SK-N-SH treated with all-trans-retinoic acid at 6 μM for 48 hours (cell line): Measurements from ENCODE around the gene ZBTB32.
A peak's percentile ranks its signal among the peaks of the same experiment; 100 is the strongest.

ENCODE experiments used
- ATAC-seq: fragments of 200-7000 bp; cut with Tn5 transposase; 3 replicates; pipeline ENCODE4 v1.9.1; 2020; ENCODE audit warnings: mild to moderate bottlenecking, moderate library complexity
- ARNTL ChIP-seq: fragments of 450-650 bp; formaldehyde crosslinking; IDR thresholded peaks from 2 replicates; pipeline ENCODE4 v1.5.0; 2020; ENCODE audit warnings: low read depth, mild to moderate bottlenecking, moderate library complexity, borderline replicate concordance
- CSDC2 ChIP-seq: fragments of 250-450 bp; sonication (Bioruptor Pico); IDR thresholded peaks from 2 replicates; pipeline ENCODE4 v1.5.0; 2020; ENCODE audit warnings: mild to moderate bottlenecking, moderate library complexity
- ESRRG ChIP-seq: fragments of 250-450 bp; sonication (Bioruptor Pico); IDR thresholded peaks from 2 replicates; pipeline ENCODE4 v1.6.1; 2021; ENCODE audit warnings: mild to moderate bottlenecking
- GLIS3 ChIP-seq: fragments of 250-450 bp; sonication (Bioruptor Pico); IDR thresholded peaks from 2 replicates; pipeline ENCODE4 v1.5.0; 2020; ENCODE audit warnings: mild to moderate bottlenecking, moderate library complexity
- ISL1 ChIP-seq: fragments of 250-450 bp; sonication (Bioruptor Pico); IDR thresholded peaks from 2 replicates; pipeline ENCODE4 v2.1.2; 2022; ENCODE audit warnings: mild to moderate bottlenecking, moderate library complexity
- OSR1 ChIP-seq: fragments of 250-450 bp; sonication (Bioruptor Pico); IDR thresholded peaks from 2 replicates; pipeline ENCODE4 v1.8.0; 2022; ENCODE audit warnings: moderate library complexity, mild to moderate bottlenecking, inconsistent platforms
- PPARA ChIP-seq: fragments of 250-450 bp; sonication (Bioruptor Pico); IDR thresholded peaks from 2 replicates; pipeline ENCODE4 v1.5.0; 2020; ENCODE audit warnings: mild to moderate bottlenecking, borderline replicate concordance
- RARB ChIP-seq: fragments of 250-450 bp; sonication (Bioruptor Pico); IDR thresholded peaks from 2 replicates; pipeline ENCODE4 v1.8.0; 2021; ENCODE audit warnings: mild to moderate bottlenecking, moderate library complexity
- SNAI2 ChIP-seq: fragments of 250-450 bp; sonication (Bioruptor Pico); IDR thresholded peaks from 2 replicates; pipeline ENCODE4 v1.5.0; 2020; ENCODE audit warnings: mild to moderate bottlenecking, moderate library complexity
- TCF4 ChIP-seq: fragments of 250-450 bp; sonication (Bioruptor Pico); IDR thresholded peaks from 2 replicates; pipeline ENCODE4 v1.8.0; 2021; ENCODE audit warnings: mild to moderate bottlenecking, moderate library complexity, borderline replicate concordance
- TOX ChIP-seq: fragments of 250-450 bp; sonication (Bioruptor Pico); IDR thresholded peaks from 2 replicates; pipeline ENCODE4 v1.8.0; 2021; ENCODE audit warnings: mild to moderate bottlenecking, moderate library complexity, borderline replicate concordance
- ZFP3 ChIP-seq: fragments of 250-450 bp; sonication (Bioruptor Pico); IDR thresholded peaks from 2 replicates; pipeline ENCODE4 v1.5.0; 2020; ENCODE audit warnings: mild to moderate bottlenecking, moderate library complexity
- ZNF565 ChIP-seq: fragments of 450-650 bp; formaldehyde crosslinking; conservative IDR thresholded peaks from 2 replicates; pipeline ENCODE4 v1.5.0; 2020; ENCODE audit warnings: low read depth, mild to moderate bottlenecking, moderate library complexity
- ZNF70 ChIP-seq: fragments of 450-650 bp; formaldehyde crosslinking; IDR thresholded peaks from 2 replicates; pipeline ENCODE4 v1.5.0; 2020; ENCODE audit warnings: mild to moderate bottlenecking, moderate library complexity
- TF ChIP-seq, protein P1 (sequence below): fragments of 250-450 bp; sonication (Bioruptor Pico); IDR thresholded peaks from 2 replicates; pipeline ENCODE4 v1.8.0; 2020; ENCODE audit warnings: mild to moderate bottlenecking, moderate library complexity, borderline replicate concordance
- TF ChIP-seq, protein P2 (sequence below): fragments of 250-450 bp; sonication (Bioruptor Pico); IDR thresholded peaks from 2 replicates; pipeline ENCODE4 v1.5.0; 2020; ENCODE audit warnings: mild to moderate bottlenecking, moderate library complexity
- TF ChIP-seq, protein P3 (sequence below): fragments of 250-450 bp; sonication (Bioruptor Pico); IDR thresholded peaks from 2 replicates; pipeline ENCODE4 v1.5.1; 2021; ENCODE audit warnings: mild to moderate bottlenecking, moderate library complexity

Gene ZBTB32

DNA sequence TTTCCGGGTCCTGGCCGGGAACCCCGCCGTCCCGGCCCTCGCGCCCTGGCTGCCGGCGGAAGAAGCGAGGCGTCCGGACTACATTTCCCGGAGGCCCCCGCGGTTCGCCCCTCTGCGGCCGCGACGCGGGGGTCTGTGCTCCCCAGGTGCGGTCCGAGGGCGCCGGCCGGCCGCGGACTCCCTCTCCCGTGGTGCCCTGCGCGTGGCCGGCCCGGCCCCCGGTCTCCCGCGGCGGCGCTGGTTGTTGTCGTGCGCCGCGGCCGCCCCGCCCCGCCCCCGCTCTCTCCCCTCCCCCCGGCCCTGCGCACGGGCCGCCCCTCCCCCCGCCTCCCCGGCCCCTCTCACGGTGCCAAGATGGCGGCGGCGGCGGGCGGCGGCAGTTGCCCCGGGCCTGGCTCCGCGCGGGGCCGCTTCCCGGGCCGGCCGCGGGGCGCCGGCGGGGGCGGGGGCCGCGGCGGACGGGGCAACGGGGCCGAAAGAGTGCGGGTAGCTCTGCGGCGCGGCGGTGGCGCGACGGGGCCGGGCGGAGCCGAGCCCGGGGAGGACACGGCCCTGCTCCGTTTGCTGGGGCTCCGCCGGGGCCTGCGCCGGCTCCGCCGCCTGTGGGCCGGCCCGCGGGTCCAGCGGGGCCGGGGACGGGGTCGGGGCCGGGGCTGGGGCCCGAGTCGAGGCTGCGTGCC lies 13.4 kb downstream of the ZBTB32 start, which contains the start of gene KMT2B:
Gene KMT2B, plus strand, starts transcription at position 339 of the 680 bp plus-strand sequence. Its CDS starts 16 bp downstream, at position 355.
- no peak for TF ChIP-seq SNAI2 (CRISPR knock-in tag)
- TF ChIP-seq CSDC2 (CRISPR knock-in tag), result no peak
- TF ChIP-seq, protein P1, sequence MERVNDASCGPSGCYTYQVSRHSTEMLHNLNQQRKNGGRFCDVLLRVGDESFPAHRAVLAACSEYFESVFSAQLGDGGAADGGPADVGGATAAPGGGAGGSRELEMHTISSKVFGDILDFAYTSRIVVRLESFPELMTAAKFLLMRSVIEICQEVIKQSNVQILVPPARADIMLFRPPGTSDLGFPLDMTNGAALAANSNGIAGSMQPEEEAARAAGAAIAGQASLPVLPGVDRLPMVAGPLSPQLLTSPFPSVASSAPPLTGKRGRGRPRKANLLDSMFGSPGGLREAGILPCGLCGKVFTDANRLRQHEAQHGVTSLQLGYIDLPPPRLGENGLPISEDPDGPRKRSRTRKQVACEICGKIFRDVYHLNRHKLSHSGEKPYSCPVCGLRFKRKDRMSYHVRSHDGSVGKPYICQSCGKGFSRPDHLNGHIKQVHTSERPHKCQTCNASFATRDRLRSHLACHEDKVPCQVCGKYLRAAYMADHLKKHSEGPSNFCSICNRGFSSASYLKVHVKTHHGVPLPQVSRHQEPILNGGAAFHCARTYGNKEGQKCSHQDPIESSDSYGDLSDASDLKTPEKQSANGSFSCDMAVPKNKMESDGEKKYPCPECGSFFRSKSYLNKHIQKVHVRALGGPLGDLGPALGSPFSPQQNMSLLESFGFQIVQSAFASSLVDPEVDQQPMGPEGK (CRISPR knock-in tag), result no peak
- no peak for TF ChIP-seq ZFP3 (CRISPR knock-in tag)
- TF ChIP-seq, protein P2, sequence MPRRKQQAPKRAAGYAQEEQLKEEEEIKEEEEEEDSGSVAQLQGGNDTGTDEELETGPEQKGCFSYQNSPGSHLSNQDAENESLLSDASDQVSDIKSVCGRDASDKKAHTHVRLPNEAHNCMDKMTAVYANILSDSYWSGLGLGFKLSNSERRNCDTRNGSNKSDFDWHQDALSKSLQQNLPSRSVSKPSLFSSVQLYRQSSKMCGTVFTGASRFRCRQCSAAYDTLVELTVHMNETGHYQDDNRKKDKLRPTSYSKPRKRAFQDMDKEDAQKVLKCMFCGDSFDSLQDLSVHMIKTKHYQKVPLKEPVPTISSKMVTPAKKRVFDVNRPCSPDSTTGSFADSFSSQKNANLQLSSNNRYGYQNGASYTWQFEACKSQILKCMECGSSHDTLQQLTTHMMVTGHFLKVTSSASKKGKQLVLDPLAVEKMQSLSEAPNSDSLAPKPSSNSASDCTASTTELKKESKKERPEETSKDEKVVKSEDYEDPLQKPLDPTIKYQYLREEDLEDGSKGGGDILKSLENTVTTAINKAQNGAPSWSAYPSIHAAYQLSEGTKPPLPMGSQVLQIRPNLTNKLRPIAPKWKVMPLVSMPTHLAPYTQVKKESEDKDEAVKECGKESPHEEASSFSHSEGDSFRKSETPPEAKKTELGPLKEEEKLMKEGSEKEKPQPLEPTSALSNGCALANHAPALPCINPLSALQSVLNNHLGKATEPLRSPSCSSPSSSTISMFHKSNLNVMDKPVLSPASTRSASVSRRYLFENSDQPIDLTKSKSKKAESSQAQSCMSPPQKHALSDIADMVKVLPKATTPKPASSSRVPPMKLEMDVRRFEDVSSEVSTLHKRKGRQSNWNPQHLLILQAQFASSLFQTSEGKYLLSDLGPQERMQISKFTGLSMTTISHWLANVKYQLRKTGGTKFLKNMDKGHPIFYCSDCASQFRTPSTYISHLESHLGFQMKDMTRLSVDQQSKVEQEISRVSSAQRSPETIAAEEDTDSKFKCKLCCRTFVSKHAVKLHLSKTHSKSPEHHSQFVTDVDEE (CRISPR knock-in tag), result peak; percentile 1; the same call in 1 of the 2 replicates
- TF ChIP-seq, protein P3, sequence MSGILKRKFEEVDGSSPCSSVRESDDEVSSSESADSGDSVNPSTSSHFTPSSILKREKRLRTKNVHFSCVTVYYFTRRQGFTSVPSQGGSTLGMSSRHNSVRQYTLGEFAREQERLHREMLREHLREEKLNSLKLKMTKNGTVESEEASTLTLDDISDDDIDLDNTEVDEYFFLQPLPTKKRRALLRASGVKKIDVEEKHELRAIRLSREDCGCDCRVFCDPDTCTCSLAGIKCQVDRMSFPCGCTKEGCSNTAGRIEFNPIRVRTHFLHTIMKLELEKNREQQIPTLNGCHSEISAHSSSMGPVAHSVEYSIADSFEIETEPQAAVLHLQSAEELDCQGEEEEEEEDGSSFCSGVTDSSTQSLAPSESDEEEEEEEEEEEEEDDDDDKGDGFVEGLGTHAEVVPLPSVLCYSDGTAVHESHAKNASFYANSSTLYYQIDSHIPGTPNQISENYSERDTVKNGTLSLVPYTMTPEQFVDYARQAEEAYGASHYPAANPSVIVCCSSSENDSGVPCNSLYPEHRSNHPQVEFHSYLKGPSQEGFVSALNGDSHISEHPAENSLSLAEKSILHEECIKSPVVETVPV (CRISPR knock-in tag), result no peak
- TF ChIP-seq, all 23 proteins: peak for 1
- peak; percentile 69; the same call in 2 of the 3 replicates for ATAC-seq

DNA sequence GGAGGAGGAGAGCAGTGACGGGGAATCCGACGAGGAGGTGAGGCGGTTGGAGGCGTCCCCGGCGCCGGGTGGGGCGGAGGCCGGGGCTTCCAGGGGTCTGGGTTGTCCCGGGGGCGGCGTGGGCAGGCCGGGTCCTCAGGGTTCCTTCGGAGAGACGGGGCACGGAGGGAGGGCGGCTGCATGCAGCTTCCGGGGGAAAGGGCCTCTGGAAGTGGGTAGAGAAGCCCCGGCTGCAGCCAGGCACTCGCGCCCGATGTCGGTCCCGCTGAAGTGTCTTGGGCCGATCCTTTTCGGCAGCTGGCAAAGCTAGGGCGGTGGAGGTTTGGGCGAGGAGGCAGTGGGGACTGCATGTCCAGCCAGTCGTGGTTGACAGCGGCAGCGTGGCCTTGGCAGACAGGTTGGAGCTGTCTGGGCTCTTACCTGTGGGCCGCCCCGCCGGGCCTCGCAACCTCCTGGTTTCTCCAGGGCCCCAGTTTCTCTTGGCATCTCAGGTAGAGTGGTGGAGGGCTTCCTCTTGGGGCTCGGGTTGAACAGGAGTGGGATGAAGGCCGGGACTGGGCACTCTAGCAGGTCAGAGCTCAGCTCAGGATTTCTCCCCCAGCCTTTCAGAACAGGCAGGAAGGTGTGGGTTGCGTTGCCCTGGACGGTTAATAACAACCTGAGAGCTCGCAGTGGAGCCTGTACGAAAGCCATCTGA lies 14.1 kb downstream of the ZBTB32 start:
- no peak for ATAC-seq
- TF ChIP-seq TCF4 (CRISPR knock-in tag) (no peak), ZNF70 (CRISPR knock-in tag) (no peak)
- TF ChIP-seq, all 23 proteins: peak for 0

DNA sequence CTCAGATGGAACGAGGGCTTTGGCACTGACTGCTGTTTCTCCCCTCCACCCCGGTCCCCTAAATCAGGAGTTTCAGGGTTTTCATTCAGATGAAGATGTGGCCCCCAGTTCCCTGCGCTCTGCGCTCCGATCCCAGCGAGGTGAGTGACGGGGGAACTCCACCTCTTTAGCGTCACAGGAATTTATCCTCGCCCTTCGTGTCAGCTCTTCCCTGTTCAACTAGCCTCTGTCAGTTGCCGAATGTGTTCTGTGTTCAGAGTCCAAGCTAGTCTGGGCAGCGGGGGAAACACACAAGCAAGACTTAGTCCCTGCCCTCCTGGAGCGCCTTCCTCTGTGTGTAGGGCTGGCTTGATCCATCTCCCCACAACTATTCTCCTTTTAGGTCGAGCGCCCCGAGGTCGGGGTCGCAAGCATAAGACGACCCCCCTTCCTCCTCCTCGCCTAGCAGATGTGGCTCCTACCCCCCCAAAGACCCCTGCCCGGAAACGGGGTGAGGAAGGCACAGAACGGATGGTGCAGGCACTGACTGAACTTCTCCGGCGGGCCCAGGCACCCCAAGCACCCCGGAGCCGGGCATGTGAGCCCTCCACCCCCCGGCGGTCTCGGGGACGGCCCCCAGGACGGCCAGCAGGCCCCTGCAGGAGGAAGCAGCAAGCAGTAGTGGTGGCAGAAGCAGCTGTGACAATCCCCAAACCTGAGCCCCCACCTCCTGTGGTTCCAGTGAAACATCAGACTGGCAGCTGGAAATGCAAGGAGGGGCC lies 15.2 kb downstream of the ZBTB32 start:
- no peak for ATAC-seq
- no peak for TF ChIP-seq CSDC2 (CRISPR knock-in tag)
- TF ChIP-seq RARB (CRISPR knock-in tag), result no peak
- TF ChIP-seq, protein P1 (CRISPR knock-in tag), result no peak
- no peak for TF ChIP-seq ZNF565 (CRISPR knock-in tag)
- TF ChIP-seq ESRRG (CRISPR knock-in tag), result no peak
- no peak for TF ChIP-seq PPARA (CRISPR knock-in tag)
- no peak for TF ChIP-seq ISL1 (CRISPR knock-in tag)
- no peak for TF ChIP-seq ARNTL (CRISPR knock-in tag)
- TF ChIP-seq, protein P3 (CRISPR knock-in tag), result no peak
- TF ChIP-seq, protein P2 (CRISPR knock-in tag), result no peak
- TF ChIP-seq ZFP3 (CRISPR knock-in tag), result no peak
- no peak for TF ChIP-seq TCF4 (CRISPR knock-in tag)
- TF ChIP-seq TOX (CRISPR knock-in tag), result no peak
- TF ChIP-seq OSR1 (CRISPR knock-in tag), result no peak
- TF ChIP-seq GLIS3 (CRISPR knock-in tag), result no peak
- TF ChIP-seq, all 23 proteins: peak for 0
